CD4-positive, alpha-beta T cell (primary cell): ENCODE data around the gene INO80. TPM values are rescaled to one million over a fixed set of nuclear protein-coding genes. Genes with fewer than 3 reads are reported as not detected.

Experiments
- ATAC-seq: fragments of 200-7000 bp; cut with Tn5 transposase; one replicate; pipeline ENCODE4 v1.10.0; 2022; ENCODE audit warnings: mild to moderate bottlenecking; ENCODE audit not compliant: poor library complexity
- CTCF ChIA-PET: fragments of 350-600 bp; sonication (Branson Sonifier 250); formaldehyde crosslinking; loops from one replicate; lab custom pipeline; 2021; ENCODE audit warnings: antibody characterized with exemption, inconsistent platforms; lab: Charles Lee
- POLR2A ChIA-PET: fragments of 350-600 bp; sonication (Branson Sonifier 250); formaldehyde crosslinking; loops from one replicate; lab custom pipeline; 2021; ENCODE audit warnings: antibody characterized with exemption, inconsistent platforms; lab: Charles Lee
- DNase-seq, 14 experiments: peaks; one replicate each; pipeline ENCODE4 v3.0.0-alpha.2; 2013 to 2020; ENCODE audit warnings: mixed read lengths in 2 of 14
- H3K27ac ChIP-seq, 2 donors: one replicate each; pipeline versions ENCODE4 v1.5.1 to v1.7.0; 2013; ENCODE audit warnings: low read length in 2 of 2, low read depth in 1 of 2, mild to moderate bottlenecking in 1 of 2
- H3K27me3 ChIP-seq, 2 experiments: 1 replicate in 1 of 2; 2 replicates in 1 of 2; pipeline versions ENCODE4 v1.6.1 to v1.7.0; 2013; ENCODE audit warnings: low read length in 2 of 2, control low read depth in 1 of 2, mild to moderate bottlenecking in 1 of 2, moderate library complexity in 1 of 2; ENCODE audit not compliant: insufficient read depth in 2 of 2, control insufficient read depth in 1 of 2
- H3K36me3 ChIP-seq: one replicate; pipeline ENCODE4 v1.6.1; 2013; ENCODE audit warnings: low read length, control low read depth; ENCODE audit not compliant: insufficient read depth
- H3K4me1 ChIP-seq: one replicate; pipeline ENCODE4 v1.6.1; 2013; ENCODE audit warnings: low read length, control low read depth; ENCODE audit not compliant: insufficient read depth
- H3K4me3 ChIP-seq: one replicate; pipeline ENCODE4 v1.5.1; 2013; ENCODE audit warnings: mild to moderate bottlenecking, low read length, moderate library complexity
- H3K9me3 ChIP-seq, 2 experiments: 1 replicate in 1 of 2; 2 replicates in 1 of 2; pipeline versions ENCODE4 v1.6.1 to v1.7.0; 2013; ENCODE audit warnings: low read length in 2 of 2, mild to moderate bottlenecking in 2 of 2, control low read depth in 1 of 2, moderate library complexity in 1 of 2; ENCODE audit not compliant: control insufficient read depth in 1 of 2, insufficient read depth in 1 of 2
- H3K27ac Mint-ChIP-seq: one replicate; pipeline ENCODE4 v1.8.0; 2020; ENCODE audit warnings: mixed read lengths
- H3K27me3 Mint-ChIP-seq: one replicate; pipeline ENCODE4 v1.8.0; 2021; ENCODE audit warnings: mixed read lengths
- H3K36me3 Mint-ChIP-seq: one replicate; pipeline ENCODE4 v1.8.0; 2021; ENCODE audit warnings: low read depth, mixed read lengths
- H3K4me1 Mint-ChIP-seq: one replicate; pipeline ENCODE4 v1.8.0; 2021; ENCODE audit warnings: low read depth, mixed read lengths
- H3K4me3 Mint-ChIP-seq: one replicate; pipeline ENCODE4 v1.8.0; 2020; ENCODE audit warnings: mild to moderate bottlenecking, mixed read lengths
- H3K9me3 Mint-ChIP-seq: one replicate; pipeline ENCODE4 v1.8.0; 2020; ENCODE audit warnings: mixed read lengths
- CTCF ChIP-seq: fragments of 200-600 bp; IDR thresholded peaks from one replicate; pipeline ENCODE4 v1.8.0; 2022; ENCODE audit warnings: antibody characterized with exemption, mild to moderate bottlenecking
- intact Hi-C, 2 experiments: fragments of 100-400 bp; cut with DNase I in 1 of 2; cut with micrococcal nuclease in 1 of 2; formaldehyde crosslinking; loops; one replicate each; pipeline versions ENCODE4 v1.15.1 to v1.9.0; 2023 to 2025; cut with DNase I, micrococcal nuclease
- total RNA-seq, 174 experiments: library from RNA in 2 of 174; stranded (reverse) in 2 of 174; gene quantifications; one replicate each; pipeline ENCODE4 v1.2.3 and lab custom pipeline; 2021 to 2026

Gene INO80
- total RNA-seq, 2 experiments from 2014 or later: 20.3 to 22.9 TPM

DNA sequence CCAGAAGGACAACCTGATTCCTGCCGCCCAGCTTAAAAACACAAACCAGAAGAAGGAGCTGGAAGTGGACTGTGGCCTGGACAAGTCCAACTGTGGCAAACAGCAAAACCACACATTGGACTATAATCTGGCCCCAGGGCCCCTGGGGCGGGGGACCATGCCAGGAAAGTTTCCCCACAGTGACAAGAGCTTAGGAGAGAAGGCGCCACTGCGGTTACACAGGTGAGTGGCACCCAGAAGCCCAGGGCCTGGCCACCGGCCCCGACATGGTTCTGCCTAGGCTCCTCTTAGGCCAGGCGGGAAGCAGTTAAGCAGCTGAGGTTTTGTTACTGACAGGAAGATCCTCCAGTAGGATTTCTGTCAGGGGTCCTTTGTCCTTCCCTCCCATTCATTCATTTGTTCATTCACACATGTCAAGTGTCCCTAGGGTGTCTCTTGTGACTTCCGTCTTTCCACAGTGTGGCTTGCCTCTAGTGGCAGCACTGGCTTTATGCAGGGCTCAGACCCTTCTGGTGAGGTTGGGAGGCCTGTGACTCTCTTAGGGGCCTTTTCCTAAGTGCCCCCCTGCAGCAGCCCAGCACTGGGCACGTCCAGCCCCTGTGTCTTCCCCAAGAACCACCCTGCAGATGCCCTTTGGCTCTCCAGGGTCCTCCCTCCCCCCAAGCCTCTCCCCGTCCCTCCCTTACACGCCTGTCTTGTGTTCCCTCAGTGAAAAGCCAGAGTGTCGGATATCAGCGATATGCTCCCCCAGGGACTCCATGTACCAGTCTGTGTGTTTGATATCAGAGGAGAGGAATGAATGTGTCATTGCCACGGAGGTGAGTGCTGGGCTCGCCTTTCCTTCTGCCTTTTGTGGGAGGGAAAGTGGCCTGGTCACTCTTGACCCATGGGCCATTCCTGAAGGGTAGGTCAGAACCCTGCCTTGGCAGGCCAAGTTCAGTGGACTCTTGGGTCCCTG, 179.1 kb downstream of the INO80 start:
- Mint-ChIP-seq H3K27ac (no peak overlapping the region), H3K4me1 (peaks cover 17% of the 10 kb centered on the region), H3K9me3 (no peaks in the 10 kb centered on the region), H3K36me3 (no peaks in the 10 kb centered on the region), H3K27me3 (peaks cover 17% of the 10 kb centered on the region), H3K4me3 (no peak overlapping the region)
- H3K36me3 ChIP-seq: no peaks in the 10 kb centered on the region
- ATAC-seq (no peak), DNase-seq (no peak)
- TF ChIP-seq CTCF: no peak
- no peaks in the 10 kb centered on the region for H3K9me3 ChIP-seq
- intact Hi-C loops: no loop called here
- peaks cover 18% of the 10 kb centered on the region for H3K4me1 ChIP-seq
- no peak overlapping the region for H3K4me3 ChIP-seq
- POLR2A ChIA-PET: interaction anchor here (1.3 kb wide), 1 partner anchor 30 kb away, joined by 3 read pairs; no protein-coding TSS in a partner anchor
- peaks cover 4 to 6% of the 10 kb centered on the region in 2 experiments for H3K27me3 ChIP-seq
- CTCF ChIA-PET: interaction anchor here (0.6 kb wide), 1 partner anchor 119 kb away, joined by 3 read pairs; no protein-coding TSS in a partner anchor
- no peak overlapping the region for H3K27ac ChIP-seq

DNA sequence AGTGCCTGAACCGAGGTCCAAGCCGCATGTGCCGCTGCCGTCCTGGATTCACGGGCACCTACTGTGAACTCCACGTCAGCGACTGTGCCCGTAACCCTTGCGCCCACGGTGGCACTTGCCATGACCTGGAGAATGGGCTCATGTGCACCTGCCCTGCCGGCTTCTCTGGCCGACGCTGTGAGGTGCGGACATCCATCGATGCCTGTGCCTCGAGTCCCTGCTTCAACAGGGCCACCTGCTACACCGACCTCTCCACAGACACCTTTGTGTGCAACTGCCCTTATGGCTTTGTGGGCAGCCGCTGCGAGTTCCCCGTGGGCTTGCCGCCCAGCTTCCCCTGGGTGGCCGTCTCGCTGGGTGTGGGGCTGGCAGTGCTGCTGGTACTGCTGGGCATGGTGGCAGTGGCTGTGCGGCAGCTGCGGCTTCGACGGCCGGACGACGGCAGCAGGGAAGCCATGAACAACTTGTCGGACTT, 179.8 kb downstream of the INO80 start:
- ATAC-seq (no peak), DNase-seq (no peak)
- Histone ChIP-seq H3K36me3 (no peaks in the 10 kb centered on the region), H3K4me3 (no peak overlapping the region), H3K4me1 (peaks cover 16% of the 10 kb centered on the region), H3K27me3 (peaks cover 11 to 13% of the 10 kb centered on the region in 2 experiments), H3K9me3 (peaks cover 0 to under 1% of the 10 kb centered on the region in 2 experiments), H3K27ac (no peak overlapping the region)
- no peak overlapping the region for H3K4me3 Mint-ChIP-seq
- no peak for TF ChIP-seq CTCF
- H3K36me3 Mint-ChIP-seq: no peaks in the 10 kb centered on the region
- peaks cover 24% of the 10 kb centered on the region for H3K27me3 Mint-ChIP-seq
- POLR2A ChIA-PET: interaction anchor here (1.3 kb wide), 1 partner anchor 29 kb away, joined by 3 read pairs; no protein-coding TSS in a partner anchor
- peaks cover 23% of the 10 kb centered on the region for H3K4me1 Mint-ChIP-seq
- CTCF ChIA-PET: interaction anchor here (0.6 kb wide), 1 partner anchor 119 kb away, joined by 3 read pairs; no protein-coding TSS in a partner anchor
- no peaks in the 10 kb centered on the region for H3K9me3 Mint-ChIP-seq
- intact Hi-C loops: no loop called here
- H3K27ac Mint-ChIP-seq: no peak overlapping the region

DNA sequence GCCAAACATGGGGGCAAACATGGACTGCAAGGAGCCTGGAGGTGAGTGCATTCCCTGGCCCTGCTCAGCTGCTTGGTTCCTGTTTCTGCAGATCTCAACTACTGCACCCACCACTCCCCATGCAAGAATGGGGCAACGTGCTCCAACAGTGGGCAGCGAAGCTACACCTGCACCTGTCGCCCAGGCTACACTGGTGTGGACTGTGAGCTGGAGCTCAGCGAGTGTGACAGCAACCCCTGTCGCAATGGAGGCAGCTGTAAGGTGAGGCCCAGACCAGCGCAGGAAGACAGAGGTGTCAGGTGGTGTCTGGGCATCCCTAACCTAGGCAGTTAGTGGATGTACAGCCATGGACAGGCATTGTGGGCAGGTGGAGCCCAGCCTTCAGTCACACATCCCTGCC, 181.6 kb downstream of the INO80 start:
- CTCF ChIA-PET: interaction anchor here (0.6 kb wide), 1 partner anchor 30 kb away, joined by 3 read pairs; no protein-coding TSS in a partner anchor
- TF ChIP-seq CTCF: no peak
- Histone ChIP-seq H3K4me3 (no peak overlapping the region), H3K36me3 (no peaks in the 10 kb centered on the region), H3K27ac (no peak overlapping the region), H3K27me3 (peaks cover 29 to 30% of the 10 kb centered on the region in 2 experiments), H3K4me1 (peaks cover 22% of the 10 kb centered on the region), H3K9me3 (peaks cover 0 to 15% of the 10 kb centered on the region in 2 experiments)
- intact Hi-C loops: no loop called here
- DNase-seq (no peak), ATAC-seq (no peak)
- Mint-ChIP-seq H3K4me1 (peaks cover 25% of the 10 kb centered on the region), H3K9me3 (no peaks in the 10 kb centered on the region), H3K27me3 (peaks cover 41% of the 10 kb centered on the region), H3K4me3 (no peak overlapping the region), H3K27ac (no peak overlapping the region), H3K36me3 (no peaks in the 10 kb centered on the region)
- POLR2A ChIA-PET: no interaction called here
